Astrocyte of the cerebellum (primary cell): ENCODE measurements around the gene FRMD1.

ENCODE experiments used
- DNase-seq: peaks from one replicate; pipeline ENCODE4 v3.0.0-alpha.2; 2011; ENCODE audit warnings: low read depth
- H3K4me3 ChIP-seq: 2 replicates; pipeline ENCODE4 v1.5.1; 2011; ENCODE audit warnings: mild to moderate bottlenecking, low read depth, low read length, moderate library complexity
- in situ Hi-C: cut with HindIII; loops from 2 replicates; pipeline ENCODE4 v1.10.0; 2017; ENCODE audit warnings: low sequenced_read_pairs
- TF ChIP-seq, protein P1 (sequence below): IDR thresholded peaks from 2 replicates; pipeline ENCODE4 v1.5.1; 2012; ENCODE audit warnings: low read length, low read depth, moderate library complexity, mild to moderate bottlenecking; ENCODE audit errors: missing control alignments

FRMD1 gene

GRCh38 chr6:168100803-168101589 lies 22.0 kb upstream of the FRMD1 start:
- TF ChIP-seq, protein P1, sequence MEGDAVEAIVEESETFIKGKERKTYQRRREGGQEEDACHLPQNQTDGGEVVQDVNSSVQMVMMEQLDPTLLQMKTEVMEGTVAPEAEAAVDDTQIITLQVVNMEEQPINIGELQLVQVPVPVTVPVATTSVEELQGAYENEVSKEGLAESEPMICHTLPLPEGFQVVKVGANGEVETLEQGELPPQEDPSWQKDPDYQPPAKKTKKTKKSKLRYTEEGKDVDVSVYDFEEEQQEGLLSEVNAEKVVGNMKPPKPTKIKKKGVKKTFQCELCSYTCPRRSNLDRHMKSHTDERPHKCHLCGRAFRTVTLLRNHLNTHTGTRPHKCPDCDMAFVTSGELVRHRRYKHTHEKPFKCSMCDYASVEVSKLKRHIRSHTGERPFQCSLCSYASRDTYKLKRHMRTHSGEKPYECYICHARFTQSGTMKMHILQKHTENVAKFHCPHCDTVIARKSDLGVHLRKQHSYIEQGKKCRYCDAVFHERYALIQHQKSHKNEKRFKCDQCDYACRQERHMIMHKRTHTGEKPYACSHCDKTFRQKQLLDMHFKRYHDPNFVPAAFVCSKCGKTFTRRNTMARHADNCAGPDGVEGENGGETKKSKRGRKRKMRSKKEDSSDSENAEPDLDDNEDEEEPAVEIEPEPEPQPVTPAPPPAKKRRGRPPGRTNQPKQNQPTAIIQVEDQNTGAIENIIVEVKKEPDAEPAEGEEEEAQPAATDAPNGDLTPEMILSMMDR = no peak
- H3K4me3 ChIP-seq = no peak overlapping the region
- in situ Hi-C loops = no loop called here
- DNase-seq = no peak

GRCh38 chr6:168100011-168100802 lies 21.2 kb upstream of the FRMD1 start:
- in situ Hi-C loops = no loop called here
- TF ChIP-seq, protein P1 = no peak
- no peak overlapping the region for H3K4me3 ChIP-seq
- DNase-seq = no peak

DNA sequence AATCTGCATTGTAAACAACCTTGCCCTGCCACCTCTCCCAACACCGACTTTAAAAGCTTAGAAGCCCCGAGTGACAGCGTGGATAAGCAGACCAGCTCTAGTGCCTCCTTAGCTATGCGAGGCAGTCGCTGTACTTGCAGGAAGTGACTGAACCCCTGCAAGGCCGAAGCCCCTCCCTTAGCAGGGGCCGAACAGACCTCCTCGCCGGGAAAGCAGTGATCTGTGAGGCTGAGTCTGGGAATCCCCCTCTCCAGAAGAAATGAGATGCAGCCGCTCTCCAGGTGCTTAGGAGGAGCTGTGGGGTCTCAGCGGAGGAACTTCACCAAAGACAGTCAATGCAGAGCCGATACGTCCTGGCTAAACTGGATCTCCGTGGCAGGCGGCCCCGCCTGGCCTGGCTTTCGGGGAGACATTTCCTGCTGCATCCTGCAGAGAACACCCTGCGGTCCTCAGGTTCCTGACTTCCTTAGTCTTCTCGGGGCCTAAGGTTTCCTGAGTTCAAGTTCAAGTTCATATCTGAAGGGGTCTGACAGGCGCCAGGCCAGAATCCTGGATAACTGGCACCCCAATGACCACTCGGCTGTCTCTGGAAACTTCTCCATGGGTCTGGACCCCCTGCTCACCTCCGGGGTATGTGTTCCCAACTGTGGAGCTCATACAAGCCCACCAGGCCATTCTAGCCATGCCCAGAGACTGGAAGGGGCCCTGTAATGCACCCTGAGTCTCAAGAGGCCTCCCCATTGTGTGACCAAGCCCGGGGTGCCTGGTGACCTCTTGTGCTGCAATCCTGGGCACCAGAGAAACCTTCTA lies 20.4 kb upstream of the FRMD1 start:
- no peak overlapping the region for H3K4me3 ChIP-seq
- DNase-seq = no peak
- TF ChIP-seq, protein P1 = no peak
- in situ Hi-C loops = no loop called here

- TF ChIP-seq, protein P1 = no peak
- no peak for DNase-seq
- in situ Hi-C loops = no loop called here
- H3K4me3 ChIP-seq = no peak overlapping the region
Measured at GRCh38 chr6:168098431-168098861, 19.4 kb upstream of the FRMD1 start.

GRCh38 chr6:168097621-168098430 lies 18.8 kb upstream of the FRMD1 start:
- no peak overlapping the region for H3K4me3 ChIP-seq
- in situ Hi-C loops = no loop called here
- TF ChIP-seq, protein P1 = no peak
- no peak for DNase-seq

DNA sequence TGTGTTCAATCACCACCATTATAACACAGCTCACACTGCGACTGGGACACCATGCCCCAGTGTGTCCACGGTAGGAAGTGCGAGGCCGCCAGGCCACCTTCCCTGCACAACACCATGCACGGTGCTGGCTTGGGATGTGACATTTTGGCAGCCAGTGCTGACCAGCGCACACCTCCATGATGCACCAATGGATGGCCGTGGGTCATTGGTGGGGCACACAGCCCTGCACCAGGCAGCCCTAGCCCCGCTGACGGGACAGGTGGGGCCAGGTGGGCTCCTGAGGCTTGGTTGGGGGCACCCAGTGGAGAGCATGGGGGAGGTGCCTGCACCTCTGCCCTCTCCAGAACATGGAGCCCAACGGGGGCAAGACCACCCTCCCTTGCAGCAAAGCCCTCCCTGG lies 18.2 kb upstream of the FRMD1 start:
- in situ Hi-C loops = no loop called here
- TF ChIP-seq, protein P1 = no peak
- DNase-seq = no peak
- H3K4me3 ChIP-seq = no peak overlapping the region
